GM12872 (cell line): ENCODE data around the gene DAGLA.

Experiments used
- TF ChIP-seq, protein P1 (sequence below): IDR thresholded peaks from 3 replicates; pipeline ENCODE4 v1.5.1; 2011; ENCODE audit warnings: low read depth, mild to moderate bottlenecking, low read length, moderate library complexity; ENCODE audit not compliant: insufficient read depth

The DAGLA gene

DNA sequence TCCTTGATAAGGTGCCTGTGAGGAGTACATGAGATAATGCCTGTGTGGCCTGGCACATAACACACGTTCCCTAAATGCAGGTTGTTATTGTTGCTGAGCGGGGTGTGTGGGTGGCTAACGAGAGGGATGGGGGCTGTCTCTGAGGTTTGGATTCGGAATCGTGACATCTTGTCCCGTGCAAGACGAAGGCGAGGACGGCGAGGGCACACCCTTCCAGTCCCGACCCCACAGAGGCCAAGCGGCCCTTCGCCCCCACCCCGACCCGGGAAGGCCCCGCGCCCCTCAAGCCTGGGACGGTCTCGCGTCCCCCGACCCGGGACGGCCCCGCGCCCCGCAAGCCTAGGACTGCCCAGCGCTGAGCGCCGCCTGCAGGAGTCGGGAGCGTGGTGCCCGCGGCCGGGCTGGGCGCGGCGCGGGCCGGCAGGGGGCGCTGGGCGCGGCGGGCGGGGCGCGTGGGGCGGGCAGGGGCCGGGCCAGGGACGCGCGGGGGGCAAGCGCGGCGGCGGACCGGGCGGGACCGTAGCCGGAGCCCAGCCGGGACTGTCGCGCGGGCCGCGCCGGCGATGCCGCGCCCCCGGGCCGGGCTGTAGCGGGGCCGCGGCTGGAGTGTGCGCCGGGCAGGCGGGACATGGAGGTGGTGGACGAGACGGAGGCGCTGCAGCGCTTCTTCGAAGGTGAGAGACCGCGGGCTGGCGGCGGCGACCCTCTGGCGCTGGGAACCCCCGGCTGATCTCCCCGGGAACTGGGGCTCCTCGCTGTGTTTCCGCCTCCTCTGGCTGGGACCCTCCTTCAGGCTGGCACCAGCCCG is 72.1 kb downstream of the DAGLA start, which contains the start of gene MYRF:
MYRF (plus strand) TSS at position 520 of the 808 bp plus-strand sequence; CDS start at position 629, 109 bp downstream.
- TF ChIP-seq, protein P1, sequence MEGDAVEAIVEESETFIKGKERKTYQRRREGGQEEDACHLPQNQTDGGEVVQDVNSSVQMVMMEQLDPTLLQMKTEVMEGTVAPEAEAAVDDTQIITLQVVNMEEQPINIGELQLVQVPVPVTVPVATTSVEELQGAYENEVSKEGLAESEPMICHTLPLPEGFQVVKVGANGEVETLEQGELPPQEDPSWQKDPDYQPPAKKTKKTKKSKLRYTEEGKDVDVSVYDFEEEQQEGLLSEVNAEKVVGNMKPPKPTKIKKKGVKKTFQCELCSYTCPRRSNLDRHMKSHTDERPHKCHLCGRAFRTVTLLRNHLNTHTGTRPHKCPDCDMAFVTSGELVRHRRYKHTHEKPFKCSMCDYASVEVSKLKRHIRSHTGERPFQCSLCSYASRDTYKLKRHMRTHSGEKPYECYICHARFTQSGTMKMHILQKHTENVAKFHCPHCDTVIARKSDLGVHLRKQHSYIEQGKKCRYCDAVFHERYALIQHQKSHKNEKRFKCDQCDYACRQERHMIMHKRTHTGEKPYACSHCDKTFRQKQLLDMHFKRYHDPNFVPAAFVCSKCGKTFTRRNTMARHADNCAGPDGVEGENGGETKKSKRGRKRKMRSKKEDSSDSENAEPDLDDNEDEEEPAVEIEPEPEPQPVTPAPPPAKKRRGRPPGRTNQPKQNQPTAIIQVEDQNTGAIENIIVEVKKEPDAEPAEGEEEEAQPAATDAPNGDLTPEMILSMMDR: peak; percentile 60; the same call in 1 of the 3 replicates

DNA sequence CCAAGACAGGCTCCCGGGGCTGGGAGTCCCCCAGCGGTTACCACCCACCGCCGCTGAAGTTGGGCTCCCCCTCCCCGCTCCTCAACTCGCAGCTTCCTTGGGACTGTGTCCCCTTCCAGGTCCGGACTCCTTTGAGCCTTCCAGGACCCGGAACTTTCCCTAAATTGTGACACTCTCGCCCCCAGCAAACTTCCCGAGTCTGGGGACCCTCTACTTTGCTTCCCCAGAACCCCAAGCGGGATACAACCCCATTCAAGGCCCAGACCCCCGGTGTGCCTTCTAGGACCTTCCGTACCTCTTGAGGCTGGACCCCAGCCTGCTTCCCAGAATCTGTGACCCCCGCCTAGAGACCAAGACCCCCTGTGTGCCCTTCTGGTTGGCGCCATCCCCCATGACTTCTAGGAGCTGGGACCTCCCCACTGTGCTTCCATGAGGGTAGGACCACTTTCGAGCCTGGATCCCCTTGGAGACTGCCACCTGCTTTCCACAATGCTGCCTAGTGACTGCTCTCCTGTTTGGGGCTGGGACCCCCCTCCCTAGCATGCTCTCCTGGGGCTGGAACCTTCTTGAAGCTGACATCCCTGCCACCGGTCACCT is 72.8 kb downstream of the DAGLA start:
- TF ChIP-seq, protein P1: no peak

DNA sequence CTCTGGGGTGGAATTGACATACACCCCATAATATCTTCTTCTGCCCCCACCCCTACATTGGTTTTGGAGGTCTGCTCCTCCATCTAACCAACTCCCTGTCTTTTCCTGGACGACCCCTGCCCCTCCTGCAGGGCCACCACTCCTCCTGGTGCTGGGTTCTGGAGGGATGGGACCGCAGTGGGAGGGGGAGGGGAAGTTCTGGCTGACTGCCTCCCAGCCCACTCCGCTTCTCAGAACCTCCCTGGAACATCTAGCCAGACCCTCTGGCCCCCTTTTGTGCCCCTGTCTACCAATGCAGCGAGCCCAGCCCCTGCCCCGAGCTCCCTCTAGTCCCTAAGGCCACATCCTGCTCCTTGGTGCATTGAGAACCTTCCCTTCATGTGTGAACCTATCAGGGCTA is 73.5 kb downstream of the DAGLA start:
- TF ChIP-seq, protein P1: no peak

DNA sequence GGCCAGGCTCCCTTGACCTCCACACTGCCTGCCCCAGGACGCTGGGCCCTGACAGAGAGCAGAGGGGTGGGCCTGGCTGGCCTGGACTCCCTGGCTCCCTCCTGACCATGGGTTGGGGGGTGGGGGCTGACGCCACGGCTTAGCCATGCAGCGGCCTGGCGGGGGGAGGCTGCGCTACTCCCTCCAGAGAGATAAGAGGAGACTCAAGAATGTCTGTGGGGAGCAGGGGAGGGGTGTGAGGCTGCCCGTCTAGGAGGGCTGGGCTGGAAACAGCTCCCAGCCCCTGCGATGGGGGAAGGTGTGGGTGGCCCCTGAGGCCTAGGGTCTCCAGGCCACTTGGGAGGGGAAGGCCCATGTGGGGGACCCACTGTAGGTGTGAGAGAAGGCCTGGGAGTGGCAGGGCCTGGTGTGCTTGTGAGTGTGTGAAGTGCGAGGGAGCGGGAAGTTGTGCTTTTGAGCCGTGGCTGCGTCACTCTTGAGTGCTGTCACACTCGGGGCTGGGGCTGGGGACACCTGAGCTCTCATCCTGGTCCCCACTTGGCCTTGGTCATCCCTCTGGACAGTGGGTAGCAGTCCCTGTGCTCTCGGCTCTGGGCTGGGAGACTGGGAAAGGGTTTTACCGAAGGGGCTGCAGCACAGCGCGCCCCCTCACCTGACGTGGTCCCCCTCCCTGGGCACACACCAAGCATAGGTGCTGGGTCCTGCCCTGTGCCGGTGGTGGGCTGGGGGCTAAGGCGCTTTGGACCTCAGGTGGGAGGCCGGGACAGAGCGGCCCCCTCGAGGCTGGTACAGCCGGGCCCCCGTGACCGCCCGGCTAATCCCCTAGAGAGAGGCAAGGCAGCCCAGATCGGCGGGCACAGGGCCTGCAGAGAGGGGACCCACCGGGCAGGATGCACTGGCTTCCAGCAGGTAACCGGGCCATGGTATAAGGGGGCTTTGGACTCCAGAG is 74.6 kb downstream of the DAGLA start:
- TF ChIP-seq, protein P1: no peak

DNA sequence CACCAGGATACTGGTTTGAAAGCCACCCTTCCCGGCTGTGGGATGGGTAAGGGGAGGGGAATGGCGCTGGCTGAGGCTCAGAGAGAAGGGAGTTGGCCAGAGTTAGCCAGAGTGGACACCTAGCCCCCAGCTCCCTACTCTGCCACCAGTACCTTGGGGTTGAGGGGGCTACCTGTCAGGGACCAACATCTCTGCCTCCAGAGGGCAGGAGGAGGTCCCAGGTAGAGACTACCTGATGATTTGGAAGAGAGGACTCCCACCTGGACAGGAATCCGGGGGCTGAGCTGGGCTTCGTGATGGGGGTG is 75.9 kb downstream of the DAGLA start:
- TF ChIP-seq, protein P1: no peak

- TF ChIP-seq, protein P1: no peak
These were observed 76.4 kb downstream of the DAGLA start for GRCh38 chr11:61756452-61757212.
